NCI-H2196 treated with DMSO at 0.1 percent for 48 hours (cell line): ENCODE results near the gene EIF4EBP2.

Experiments
- DNase-seq: peaks from one replicate; lab custom pipeline; 2025; ENCODE audit not compliant: unreplicated experiment; lab: John Stamatoyannopoulos, UW

EIF4EBP2 gene

DNA sequence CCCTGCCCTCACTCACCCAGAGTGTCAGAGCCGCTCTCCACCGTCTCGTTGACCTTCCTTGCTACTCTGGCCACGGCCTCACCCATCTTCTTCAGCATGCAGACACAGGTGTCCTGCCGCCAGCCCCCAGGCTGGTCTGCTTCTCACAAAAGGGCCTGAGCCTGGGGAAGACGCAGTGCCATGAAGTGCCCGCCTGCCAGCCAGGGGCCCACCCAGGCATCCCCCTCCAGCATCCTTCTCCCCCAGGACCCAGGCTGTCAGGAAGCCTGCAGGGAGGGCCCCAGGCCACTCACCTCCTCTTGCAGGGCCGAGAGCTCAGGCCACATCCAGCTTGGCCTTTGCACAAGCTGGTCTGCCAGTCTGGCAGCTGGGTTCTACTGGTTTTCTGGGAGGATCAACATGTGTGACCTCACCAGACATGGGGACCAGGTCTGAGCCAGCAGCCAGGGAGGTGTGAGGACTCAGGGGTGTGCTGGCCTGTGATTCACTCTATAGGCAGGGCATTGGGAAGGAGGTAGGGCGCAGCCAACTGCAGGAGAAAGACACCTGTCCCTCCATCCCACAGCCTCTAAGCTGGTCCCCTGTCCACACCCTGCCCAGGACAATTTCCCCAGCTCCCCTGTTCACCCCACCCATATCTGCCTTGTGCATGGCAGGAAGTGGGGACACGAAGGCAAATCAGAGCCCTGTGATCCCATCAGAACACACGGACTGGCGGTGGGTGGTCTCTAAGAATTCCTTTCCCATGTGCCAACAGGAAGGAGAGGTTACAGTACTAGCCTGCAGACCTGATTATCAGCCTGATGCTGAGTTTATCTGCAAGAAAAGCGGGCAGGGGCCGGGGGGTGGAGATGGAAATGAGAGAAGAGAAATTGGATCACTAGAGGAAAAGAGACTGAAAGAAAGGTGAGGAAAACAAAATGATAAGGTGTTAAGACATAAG is 27.2 kb upstream of the EIF4EBP2 start:
- no peak for DNase-seq

DNA sequence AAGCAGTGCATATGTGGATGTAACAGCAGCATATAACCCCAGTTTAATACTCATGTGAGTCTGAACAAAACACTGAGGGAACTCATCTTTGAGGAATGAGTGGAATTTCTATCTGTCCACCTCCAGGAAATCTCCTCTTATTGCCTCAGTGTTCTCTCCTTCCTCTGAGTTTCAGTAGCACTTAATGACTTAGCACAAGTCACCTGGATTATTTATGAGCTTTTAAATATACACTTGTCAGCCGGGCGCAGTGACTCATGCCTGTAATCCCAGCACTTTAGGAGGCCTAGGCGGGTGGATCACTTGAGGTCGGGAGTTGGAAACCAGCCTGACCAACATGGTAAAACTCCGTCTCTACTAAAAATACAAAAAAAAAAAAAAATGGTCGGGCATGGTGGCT is 25.8 kb upstream of the EIF4EBP2 start:
- DNase-seq = no peak

DNA sequence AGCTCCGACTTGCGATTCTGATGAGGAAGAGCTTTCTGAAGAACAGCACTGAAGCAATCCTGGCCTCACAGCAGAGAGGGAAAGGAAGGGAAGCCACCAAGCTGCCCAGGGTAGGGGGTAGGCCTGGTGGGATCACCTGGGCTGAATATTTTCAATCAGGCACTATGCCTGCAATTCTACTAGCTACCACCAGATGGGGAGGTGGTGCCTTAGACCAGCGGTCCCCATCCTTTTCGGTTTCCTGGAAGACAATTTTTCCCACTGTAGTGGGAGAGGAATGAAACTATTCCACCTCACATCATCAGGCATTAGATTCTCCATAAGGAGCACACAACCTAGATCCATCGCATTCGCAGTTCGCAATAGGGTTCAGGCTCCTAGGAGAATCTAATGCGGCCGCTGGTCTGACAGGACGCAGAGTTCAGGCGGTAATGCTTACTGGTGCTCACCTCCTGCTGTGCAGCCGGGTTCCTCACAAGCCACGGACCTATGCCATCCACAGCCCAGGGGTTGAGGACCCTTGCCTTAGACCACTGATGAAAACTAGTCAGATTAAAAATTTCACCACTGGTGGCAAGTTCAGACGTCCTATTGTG is 24.3 kb upstream of the EIF4EBP2 start:
- DNase-seq = no peak

DNA sequence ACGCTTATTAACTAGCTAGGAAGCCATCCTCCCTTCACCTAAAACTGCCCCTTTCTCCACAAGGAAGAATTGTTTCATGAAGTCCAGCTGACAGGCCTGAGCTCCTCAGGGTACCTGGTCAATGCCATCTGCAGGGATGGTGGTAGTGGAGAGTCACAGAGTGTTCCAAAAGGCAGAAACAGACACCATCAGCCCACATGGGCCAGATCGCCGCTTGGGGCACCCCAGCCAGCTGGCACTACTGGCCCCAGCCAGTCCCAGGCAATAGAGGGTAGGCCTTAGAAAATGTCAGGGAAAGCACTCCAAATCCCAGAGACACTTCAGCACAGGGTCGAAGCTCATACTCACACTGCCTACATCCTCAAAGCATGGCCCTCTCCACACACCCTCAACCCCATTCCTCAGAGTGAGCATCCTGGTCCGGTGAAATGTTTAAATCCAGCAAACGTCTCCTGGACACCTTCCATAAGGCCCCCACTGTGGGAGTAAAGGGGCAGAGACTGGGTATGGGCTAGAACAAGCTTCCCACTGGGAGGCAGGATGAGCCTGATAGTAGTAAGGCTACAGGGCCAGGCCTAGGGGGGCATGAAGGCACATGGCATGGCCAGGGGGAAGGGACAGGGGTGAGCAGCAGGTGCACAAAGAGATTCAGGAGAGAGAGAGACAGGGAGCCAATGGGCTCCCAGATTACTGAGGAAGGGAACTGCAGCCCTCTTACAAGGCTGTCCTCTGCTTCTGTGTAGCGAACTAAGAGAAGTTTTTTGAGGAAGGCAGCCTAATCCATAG is 23.4 kb upstream of the EIF4EBP2 start:
- no peak for DNase-seq

DNA sequence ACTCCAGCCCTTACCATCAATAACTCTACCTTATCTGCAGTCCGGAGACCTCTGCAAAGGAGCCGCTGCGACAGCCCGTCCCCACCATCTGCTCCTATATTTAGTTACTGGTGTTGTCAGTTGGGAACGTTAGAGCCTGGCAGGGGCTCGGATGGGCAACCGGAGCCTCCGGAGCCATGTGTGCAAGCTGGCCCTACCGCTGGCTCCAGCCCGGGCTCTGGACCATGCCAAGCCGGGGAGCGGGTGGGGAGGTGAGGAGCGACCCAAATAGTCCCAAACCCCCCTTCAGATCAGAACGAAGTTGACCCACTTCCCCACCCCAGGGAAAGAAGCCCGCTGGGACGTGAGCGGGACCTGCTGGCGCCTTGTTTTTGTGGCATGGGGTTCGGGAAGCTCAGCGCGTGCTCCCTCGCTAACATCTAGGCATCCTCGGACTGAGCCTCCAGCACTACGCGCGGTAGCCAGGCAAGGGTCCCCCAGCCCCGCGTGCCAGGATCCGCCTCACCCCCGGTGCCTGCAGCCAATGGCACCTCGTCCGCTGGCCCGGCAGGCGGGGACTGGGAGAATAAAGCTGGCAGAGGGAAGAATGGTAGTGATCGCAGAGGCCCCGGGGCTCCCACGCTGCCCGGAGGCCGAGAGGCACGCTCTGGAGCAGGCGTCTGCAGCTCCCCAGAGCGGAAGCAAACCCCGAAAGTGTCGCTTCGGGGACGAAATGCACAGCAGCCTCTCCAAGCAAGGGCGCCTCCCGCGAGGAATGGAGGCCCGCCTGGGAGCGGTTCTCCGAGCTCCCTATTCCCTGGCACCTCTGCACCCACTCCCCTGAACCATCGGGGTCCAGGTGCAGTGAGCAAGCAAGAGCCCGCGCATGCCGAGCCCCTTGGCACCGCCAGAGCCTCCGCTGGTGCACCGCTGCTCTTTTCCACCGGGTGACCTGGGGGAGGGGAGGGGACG is 22.2 kb upstream of the EIF4EBP2 start:
- DNase-seq = no peak

DNA sequence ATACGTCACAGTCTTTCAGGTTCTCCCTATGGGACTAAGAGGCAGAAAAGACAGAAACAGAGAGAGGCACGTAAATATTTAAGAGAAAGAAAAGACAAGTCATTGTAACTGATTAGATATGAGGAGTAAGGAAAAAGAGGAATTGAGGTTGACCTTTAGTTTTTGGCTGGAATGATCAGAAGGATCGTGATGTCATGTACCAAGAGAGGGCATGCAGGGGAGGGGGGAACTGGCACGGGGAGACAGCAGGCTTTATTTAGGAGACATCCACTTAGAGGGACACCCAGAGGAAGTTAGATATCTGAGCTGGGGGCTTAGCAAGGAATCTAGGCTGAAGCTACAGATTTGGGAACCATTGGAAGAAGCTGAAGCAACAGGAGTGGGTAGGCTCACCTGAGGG is 12.3 kb upstream of the EIF4EBP2 start:
- no peak for DNase-seq

DNA sequence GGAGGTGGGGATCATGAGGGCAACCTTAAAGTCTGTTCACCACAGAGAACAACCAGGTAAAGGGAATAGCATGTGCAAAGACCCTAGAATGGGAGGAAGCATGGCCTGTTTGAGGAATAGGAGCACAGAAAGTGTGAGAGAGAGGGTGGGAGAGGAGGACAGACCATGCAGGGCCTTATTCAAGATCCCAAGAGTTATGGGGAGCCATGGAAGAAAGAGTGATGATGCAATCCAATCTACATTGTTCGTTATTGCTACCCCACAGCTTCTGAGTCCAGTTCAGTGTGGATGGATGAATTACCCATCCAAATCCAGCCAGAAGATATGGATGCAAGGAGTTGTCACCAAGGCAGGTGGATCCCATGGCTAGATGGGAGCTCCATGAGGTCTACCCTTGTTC is 7.8 kb upstream of the EIF4EBP2 start:
- DNase-seq = no peak

DNA sequence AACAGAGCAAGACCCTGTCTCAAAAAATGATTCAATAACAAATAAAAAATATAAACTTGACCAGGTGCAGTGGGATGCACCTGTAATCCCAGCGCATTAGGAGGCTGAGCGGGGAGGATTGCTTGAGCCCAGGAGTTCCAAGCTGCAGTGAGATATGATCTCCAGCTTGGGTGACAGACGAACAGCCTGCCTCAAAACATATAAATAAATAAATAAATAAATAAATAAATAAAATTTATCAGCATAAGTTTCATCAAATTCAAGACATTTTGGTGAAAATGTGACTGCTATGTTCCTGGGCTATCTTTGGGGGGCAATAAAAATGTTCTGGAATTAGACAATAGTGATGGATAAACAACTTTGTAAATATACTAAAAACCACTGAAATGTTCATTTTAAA is 4.8 kb upstream of the EIF4EBP2 start:
- DNase-seq = no peak

DNA sequence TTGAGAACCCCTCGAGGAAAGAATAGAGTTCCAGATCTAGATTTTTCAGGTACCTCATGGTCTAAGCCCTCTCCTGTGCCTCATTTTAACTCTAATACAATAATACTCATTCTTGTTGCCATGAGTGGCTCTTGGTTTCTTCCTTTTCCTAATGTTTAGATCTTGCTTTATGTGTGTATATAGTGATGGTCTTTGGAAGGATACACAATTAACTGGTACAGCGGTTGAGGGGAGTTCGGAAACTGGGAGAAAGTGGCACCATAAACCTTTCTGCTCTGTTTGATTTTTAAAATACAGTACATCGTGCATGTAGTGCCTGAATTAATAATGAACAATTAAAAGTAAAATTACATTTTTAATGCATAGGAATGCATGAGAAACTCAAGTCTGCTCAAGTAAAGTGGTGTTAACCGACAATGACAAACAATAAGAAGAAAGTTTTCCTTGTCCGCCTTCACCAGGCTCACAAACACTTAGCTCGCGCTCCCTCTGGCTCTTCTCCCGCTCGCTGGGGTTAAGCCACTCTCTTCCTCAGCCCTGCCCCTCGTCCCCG is 386 bp upstream of the EIF4EBP2 start:
- no peak for DNase-seq

DNA sequence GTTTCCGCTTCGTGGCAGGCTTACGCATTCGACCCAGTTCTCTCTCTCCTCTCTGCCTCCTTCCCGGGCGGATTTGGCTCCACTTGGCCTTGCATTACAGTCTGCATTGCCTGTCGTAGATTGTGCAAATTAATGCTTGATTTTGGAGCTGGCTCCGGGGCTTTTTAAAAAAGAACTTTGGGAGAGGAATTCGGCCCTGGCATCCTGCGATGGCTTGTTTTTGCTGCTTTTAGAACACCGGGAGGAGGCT is 767 bp downstream of the EIF4EBP2 start:
- no peak for DNase-seq

DNA sequence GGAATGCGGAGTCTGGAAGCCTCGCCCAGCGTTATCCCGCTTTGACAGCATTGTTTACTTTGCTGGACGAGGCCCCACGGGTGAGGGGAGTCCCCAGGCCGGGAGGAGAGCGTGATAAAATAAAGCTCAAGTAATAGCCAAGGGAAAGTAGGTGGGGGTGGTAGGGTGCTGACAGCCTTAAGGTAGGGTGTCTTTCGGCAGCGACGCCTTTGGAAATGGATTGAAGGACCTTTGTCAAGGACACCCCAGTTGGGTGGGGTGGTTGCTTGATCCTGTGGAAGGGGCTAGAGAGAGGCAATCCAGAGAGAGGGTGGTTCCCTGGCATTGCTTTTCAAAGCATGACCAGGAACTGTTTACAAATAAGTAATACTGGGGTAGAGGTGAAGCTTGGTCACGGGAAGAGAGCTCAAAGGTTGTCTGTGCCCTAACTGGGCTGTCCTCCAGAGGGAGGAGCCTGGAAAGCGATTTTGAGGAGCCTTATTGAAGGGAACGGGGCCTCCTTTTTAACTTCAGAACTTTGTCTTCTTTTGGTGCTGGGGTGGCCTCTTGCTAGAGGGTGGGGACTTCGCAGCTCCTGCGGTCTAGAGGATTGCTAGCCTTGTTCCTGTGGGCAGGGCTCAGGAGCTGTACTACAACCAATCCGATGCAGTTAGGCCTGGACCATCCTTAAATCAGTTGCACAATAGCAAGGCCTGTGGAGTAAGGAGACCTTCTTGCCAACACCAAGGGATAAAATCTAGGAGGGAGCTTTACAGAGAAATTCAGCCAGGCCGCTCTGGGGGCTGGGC is 1.3 kb downstream of the EIF4EBP2 start:
- peak; percentile 1 for DNase-seq

DNA sequence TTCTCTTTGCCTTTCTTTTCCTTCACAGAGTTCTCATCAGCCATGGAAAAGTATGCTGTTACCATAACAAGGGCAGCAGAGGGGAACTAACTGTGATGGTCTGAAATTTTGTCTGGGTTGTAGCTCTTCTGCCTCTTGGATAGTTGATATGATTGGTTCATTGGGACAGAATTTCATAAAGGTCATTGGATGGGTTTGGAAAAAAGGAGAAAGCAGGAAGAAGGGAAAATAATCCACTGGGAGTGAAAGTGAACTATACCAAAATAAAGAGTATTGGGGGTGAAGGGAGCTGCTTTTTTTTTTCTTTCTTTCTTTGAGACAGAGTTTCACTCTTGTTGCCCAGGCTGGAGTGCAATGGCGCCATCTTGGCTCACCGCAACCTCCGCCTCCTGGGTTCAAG is 5.8 kb downstream of the EIF4EBP2 start:
- no peak for DNase-seq

DNA sequence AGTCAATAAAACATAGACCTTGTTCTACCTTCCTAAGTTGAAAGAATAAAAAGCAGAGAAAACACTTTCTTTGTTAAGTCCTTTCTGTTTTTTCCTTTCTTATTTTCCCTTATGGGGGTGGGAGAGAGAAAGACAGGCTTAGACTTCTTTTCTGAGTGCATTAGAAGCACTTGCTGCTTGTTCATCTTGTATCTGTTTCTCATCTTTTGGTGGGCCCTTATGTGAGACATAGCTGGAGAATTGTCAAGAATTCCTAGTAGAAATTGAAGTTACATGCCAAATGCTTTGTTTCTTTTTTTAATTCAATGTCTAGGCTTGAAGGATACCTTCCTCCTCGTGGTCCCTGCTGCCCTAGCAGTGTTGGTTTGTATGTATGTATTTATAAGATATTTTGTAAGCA is 6.7 kb downstream of the EIF4EBP2 start:
- no peak for DNase-seq

DNA sequence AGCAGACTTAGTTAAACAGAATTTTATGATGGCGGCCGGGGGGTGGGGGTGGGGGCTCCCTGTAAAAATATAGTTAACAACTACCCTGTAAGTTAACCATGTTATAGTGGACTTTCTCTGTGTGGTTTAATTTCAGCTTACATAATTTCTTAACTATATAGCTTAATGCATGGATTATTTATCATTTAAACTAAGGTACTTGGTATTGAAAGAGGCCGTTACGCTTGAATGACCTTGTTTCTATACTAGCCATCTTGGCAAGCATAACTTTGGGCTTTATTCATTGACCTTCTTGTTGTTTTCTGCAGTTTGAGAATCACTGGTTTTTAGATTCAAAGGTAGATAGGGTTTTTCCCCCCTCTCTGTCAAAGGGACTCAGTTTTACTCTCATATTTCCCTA is 8.4 kb downstream of the EIF4EBP2 start:
- no peak for DNase-seq

DNA sequence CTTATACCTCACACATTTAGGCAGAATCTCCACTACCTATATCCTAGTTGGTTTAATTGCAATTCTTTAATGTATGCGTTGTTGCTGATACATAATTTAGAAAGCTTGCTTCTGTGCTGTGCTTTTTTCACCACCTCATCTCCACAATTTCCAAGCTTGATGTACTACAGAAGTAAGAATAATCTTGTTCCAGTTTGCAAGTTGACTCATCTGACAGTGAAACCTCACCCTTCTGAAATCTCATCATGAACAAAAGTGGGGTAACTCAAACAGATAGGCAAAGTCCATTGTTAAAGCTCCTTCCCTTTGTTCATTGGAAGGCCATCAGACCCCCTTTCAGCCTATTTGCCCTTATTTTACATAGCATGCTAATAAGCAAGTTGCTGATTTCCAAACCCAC is 13.6 kb downstream of the EIF4EBP2 start:
- DNase-seq = no peak

DNA sequence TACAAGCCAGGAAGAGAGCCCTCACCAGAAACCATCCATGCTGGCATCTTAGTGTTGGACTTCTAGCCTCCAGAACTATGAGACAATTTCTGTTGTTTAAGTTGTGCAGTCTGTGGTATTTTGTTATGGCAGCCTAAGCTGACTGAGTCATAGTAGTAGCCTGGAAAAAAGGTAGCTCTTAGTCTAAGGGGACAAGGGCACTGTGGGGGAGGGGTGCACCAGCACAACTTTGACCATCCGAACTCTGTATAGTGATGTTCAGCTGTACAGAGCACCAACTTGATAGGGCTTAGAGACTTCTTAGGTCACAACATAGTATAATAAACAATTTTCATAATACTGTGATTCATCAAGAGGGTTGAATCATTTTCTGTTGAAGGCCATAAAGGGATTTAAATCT is 14.3 kb downstream of the EIF4EBP2 start:
- DNase-seq = no peak

DNA sequence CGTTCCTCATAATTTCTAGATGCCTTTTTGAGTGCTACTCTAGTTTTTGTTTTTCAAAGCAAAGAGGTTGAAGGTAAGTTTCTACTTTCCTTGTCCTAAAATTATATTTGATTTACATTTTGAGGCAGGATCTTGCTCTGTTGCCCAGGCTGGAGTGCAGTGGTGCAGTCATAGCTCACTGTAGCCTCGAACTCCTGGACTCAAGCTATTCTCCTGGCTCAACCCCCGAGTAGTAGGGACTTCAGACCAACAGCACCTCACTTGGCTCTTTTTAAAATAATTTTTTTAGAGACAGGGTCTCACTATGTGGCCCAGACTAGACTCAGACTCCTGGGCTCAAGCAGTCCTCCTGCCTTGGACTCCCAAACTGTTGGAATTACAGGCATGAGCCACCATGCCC is 14.8 kb downstream of the EIF4EBP2 start:
- no peak for DNase-seq

DNA sequence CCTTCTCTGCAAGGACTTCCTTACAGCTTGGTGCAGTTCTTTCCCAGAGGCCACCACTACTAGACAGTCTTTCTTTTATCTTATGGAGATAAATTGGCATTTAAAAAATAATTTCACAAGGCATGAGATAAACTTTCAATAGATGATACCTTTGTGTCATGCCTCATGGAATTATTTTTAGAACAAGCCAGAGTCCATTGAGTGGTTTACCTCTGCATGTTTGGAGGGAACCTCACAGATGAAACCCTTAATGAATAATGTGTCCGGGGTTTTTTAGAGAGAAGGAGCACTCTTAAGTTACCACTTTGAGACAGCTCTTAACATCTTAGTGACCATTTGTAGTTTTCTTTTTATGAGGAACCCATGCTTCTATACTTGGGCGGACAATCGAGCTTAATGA is 20.4 kb downstream of the EIF4EBP2 start:
- DNase-seq = no peak

DNA sequence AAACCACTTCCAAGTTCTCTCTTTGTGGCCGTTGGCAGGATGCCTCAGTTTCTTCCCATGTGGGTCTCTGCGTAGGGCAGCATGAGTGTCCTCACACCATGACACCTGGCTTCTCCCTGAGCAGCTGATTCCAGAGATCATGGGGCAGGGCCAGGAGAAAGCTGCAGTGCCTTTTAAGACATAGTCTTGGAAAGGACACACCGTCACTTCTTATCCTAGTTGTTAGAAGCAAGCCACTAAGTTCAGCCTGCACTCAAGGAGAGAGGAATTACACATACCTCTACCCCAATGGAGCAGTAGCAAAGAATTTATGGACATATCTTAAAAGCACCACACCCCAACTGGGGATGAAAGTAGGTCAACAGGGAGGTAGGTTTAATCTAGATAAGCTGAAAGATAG is 21.2 kb downstream of the EIF4EBP2 start:
- DNase-seq = no peak

DNA sequence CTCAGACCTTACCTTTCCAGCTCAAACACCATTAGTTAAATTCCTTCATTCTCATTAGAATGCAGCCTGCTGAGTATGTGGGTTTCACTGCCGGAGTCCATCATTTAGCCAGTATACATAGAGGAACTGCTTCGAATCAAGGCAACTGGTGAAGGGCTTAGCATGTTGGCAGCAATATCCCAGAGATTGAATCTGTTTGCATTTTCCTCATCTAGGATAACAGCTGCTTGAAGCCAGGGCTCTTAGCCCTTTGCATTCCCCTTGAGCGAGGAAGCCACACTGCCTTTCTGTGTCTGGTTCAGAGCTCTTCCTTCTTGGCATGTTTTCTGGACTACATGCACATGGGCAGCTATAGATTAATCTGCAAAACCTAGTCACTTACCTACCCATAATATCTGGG is 22.9 kb downstream of the EIF4EBP2 start:
- no peak for DNase-seq
